Endodermal cell (in vitro differentiated cells): ENCODE data around the gene MCL1. TPM values are rescaled to one million over a fixed set of nuclear protein-coding genes. Genes with fewer than 3 reads are reported as not detected.

Experiments used
- DNase-seq: peaks from one replicate; pipeline ENCODE4 v3.0.0-alpha.2; 2017
- H3K27ac ChIP-seq: 2 replicates; pipeline ENCODE4 v1.5.1; 2013; ENCODE audit warnings: mild to moderate bottlenecking, low read depth, low read length, moderate library complexity
- H3K27me3 ChIP-seq: 2 replicates; pipeline ENCODE4 v1.6.1; 2013; ENCODE audit warnings: mild to moderate bottlenecking, low read length, moderate library complexity; ENCODE audit not compliant: insufficient read depth, control insufficient read depth, poor library complexity, severe bottlenecking
- H3K36me3 ChIP-seq: 2 replicates; pipeline ENCODE4 v1.7.0; 2013; ENCODE audit warnings: mild to moderate bottlenecking, low read length, moderate library complexity; ENCODE audit not compliant: control insufficient read depth, insufficient read depth
- H3K4me1 ChIP-seq: one replicate; pipeline ENCODE4 v1.7.0; 2013; ENCODE audit warnings: low read length; ENCODE audit not compliant: control insufficient read depth, insufficient read depth
- H3K4me3 ChIP-seq: 2 replicates; pipeline ENCODE4 v1.5.1; 2013; ENCODE audit warnings: mild to moderate bottlenecking, low read length, moderate library complexity
- H3K9ac ChIP-seq: 2 replicates; pipeline ENCODE4 v1.6.1; 2013; ENCODE audit warnings: mild to moderate bottlenecking, low read length, moderate library complexity; ENCODE audit not compliant: poor library complexity, severe bottlenecking; ENCODE audit errors: extremely low read depth
- H3K9me3 ChIP-seq: 2 replicates; pipeline ENCODE4 v1.6.1; 2013; ENCODE audit warnings: mild to moderate bottlenecking, low read length, moderate library complexity; ENCODE audit not compliant: control insufficient read depth
- H3K27ac Mint-ChIP-seq: 2 replicates; pipeline ENCODE4 v1.8.0; 2020; ENCODE audit warnings: mixed read lengths
- H3K27me3 Mint-ChIP-seq: 2 replicates; pipeline ENCODE4 v1.8.0; 2021; ENCODE audit warnings: mild to moderate bottlenecking, mixed read lengths; ENCODE audit not compliant: insufficient read depth
- H3K36me3 Mint-ChIP-seq: 2 replicates; pipeline ENCODE4 v1.8.0; 2020; ENCODE audit warnings: low read depth, mixed read lengths
- H3K4me1 Mint-ChIP-seq: 2 replicates; pipeline ENCODE4 v1.8.0; 2020; ENCODE audit warnings: mixed read lengths
- H3K4me3 Mint-ChIP-seq: 2 replicates; pipeline ENCODE4 v1.8.0; 2020; ENCODE audit warnings: mild to moderate bottlenecking, moderate library complexity, mixed read lengths
- H3K9me3 Mint-ChIP-seq: 2 replicates; pipeline ENCODE4 v1.8.0; 2020; ENCODE audit warnings: mild to moderate bottlenecking, mixed read lengths
- WGBS, 2 experiments: methylation state at CpG; one replicate each; pipeline versions ENCODE4 v1.1.5 to v1.1.7; 2013; ENCODE audit warnings: missing lambda C conversion rate in 2 of 2, mixed read lengths in 1 of 2; ENCODE audit not compliant: insufficient coverage in 1 of 2, insufficient read length in 1 of 2; 5-methylcytosine and 5-hydroxymethylcytosine counted together
- total RNA-seq, 2 donors: library from RNA; stranded (reverse); fragmentation: NEBNext Ultra II Directional in 1 of 2; extraction: Animal tissue kit (Norgen Biotek cat#: 25700) in 1 of 2; gene quantifications; 2 replicates in 1 of 2; 3 replicates in 1 of 2; pipeline ENCODE4 v1.2.1, GENCODE V29; 2021
- TF ChIP-seq, protein P1 (sequence below): fragments of 200-600 bp; sonication (generic); conservative IDR thresholded peaks from 2 replicates; pipeline ENCODE4 v1.5.0; 2021; ENCODE audit warnings: antibody characterized with exemption, mild to moderate bottlenecking

Gene MCL1
- total RNA-seq, 2 donors from 2014 or later: 133 to 173 TPM

DNA sequence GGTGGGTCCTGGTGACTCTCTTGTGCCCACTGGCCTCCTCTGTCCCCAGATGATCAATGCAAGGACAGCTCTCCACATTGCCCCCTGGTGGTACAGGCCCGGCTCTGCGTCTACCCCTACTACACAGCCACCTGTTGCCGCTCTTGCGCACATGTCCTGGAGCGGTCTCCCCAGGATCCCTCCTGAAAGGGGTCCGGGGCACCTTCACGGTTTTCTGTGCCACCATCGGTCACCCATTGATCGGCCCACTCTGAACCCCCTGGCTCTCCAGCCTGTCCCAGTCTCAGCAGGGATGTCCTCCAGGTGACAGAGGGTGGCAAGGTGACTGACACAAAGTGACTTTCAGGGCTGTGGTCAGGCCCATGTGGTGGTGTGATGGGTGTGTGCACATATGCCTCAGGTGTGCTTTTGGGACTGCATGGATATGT lies 19.4 kb downstream of the MCL1 start:
- Mint-ChIP-seq H3K4me1 (peaks cover 41% of the 10 kb centered on the region), H3K27me3 (no peaks in the 10 kb centered on the region), H3K9me3 (no peaks in the 10 kb centered on the region), H3K4me3 (peak overlapping the region; percentile 65), H3K27ac (peak overlapping the region; percentile 55), H3K36me3 (peaks cover 4% of the 10 kb centered on the region)
- Histone ChIP-seq H3K27me3 (no peaks in the 10 kb centered on the region), H3K27ac (no peak overlapping the region), H3K36me3 (peaks cover 7% of the 10 kb centered on the region), H3K4me3 (no peak overlapping the region), H3K4me1 (peaks cover 10% of the 10 kb centered on the region), H3K9me3 (no peaks in the 10 kb centered on the region), H3K9ac (no peak overlapping the region)
- WGBS, 2 experiments: 48 to 54% methylated on average over 8 to 9 of the region's 9 CpGs
- peak; percentile 95 for DNase-seq
- TF ChIP-seq, protein P1, sequence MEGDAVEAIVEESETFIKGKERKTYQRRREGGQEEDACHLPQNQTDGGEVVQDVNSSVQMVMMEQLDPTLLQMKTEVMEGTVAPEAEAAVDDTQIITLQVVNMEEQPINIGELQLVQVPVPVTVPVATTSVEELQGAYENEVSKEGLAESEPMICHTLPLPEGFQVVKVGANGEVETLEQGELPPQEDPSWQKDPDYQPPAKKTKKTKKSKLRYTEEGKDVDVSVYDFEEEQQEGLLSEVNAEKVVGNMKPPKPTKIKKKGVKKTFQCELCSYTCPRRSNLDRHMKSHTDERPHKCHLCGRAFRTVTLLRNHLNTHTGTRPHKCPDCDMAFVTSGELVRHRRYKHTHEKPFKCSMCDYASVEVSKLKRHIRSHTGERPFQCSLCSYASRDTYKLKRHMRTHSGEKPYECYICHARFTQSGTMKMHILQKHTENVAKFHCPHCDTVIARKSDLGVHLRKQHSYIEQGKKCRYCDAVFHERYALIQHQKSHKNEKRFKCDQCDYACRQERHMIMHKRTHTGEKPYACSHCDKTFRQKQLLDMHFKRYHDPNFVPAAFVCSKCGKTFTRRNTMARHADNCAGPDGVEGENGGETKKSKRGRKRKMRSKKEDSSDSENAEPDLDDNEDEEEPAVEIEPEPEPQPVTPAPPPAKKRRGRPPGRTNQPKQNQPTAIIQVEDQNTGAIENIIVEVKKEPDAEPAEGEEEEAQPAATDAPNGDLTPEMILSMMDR: peak; percentile 93

DNA sequence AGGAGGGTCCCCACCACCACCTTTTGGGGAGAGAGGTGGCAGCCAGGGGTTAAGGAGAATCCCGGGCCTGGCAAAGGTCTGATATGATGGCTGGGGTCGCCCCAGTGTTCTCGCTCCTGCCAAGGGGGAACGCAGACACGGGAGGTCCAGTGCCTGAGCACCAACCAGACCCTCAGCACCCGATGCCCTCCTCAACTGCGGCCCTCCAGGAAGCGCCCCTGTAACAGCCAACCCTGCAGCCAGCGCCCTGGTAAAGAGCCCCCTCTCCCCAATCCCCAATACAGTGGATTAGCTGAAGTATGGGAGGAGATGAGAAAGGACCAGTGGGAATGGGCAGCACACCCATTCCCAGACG lies 19.8 kb downstream of the MCL1 start:
- H3K4me1 Mint-ChIP-seq: peaks cover 40% of the 10 kb centered on the region
- H3K4me3 ChIP-seq: no peak overlapping the region
- no peak overlapping the region for H3K27ac ChIP-seq
- H3K27me3 Mint-ChIP-seq: no peaks in the 10 kb centered on the region
- no peaks in the 10 kb centered on the region for H3K9me3 ChIP-seq
- peaks cover 2% of the 10 kb centered on the region for H3K36me3 Mint-ChIP-seq
- H3K27me3 ChIP-seq: no peaks in the 10 kb centered on the region
- 82% methylated on average over 6 to 9 of the region's 10 CpGs for WGBS, 2 experiments
- H3K9ac ChIP-seq: no peak overlapping the region
- H3K36me3 ChIP-seq: peaks cover 7% of the 10 kb centered on the region
- DNase-seq: no peak
- H3K4me3 Mint-ChIP-seq: no peak overlapping the region
- TF ChIP-seq, protein P1: no peak
- H3K27ac Mint-ChIP-seq: no peak overlapping the region
- H3K4me1 ChIP-seq: peaks cover 10% of the 10 kb centered on the region
- H3K9me3 Mint-ChIP-seq: no peaks in the 10 kb centered on the region

DNA sequence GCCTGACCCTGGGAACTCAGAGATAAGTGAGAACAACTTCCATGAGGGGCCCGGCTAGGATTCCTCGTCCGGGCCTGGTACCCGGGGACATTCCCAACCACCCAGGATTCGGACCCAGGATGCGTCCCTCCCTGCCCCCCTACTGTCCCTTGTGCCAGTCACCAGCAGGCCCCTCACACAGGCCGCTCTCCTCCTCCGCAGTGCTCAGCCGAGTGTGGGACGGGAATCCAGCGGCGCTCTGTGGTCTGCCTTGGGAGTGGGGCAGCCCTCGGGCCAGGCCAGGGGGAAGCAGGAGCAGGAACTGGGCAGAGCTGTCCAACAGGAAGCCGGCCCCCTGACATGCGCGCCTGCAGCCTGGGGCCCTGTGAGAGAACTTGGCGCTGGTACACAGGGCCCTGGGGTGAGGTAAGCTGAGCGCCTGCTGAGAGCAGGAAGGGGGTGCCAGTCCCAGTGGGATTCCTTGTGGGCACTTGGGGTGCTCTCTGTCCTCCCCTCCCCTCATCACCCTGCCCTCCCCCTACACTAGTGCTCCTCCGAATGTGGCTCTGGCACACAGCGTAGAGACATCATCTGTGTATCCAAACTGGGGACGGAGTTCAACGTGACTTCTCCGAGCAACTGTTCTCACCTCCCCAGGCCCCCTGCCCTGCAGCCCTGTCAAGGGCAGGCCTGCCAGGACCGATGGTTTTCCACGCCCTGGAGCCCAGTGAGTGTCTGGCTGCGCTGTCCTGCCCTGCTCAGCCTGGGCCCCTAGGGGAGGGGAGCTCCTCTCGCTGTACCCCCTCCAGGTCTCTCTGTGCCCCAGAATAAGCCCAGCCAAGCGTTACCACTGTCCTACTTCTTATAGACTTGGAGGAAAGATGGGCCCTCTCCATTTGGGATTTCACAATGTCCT lies 20.4 kb downstream of the MCL1 start:
- Mint-ChIP-seq H3K27ac (no peak overlapping the region), H3K27me3 (no peaks in the 10 kb centered on the region), H3K4me1 (peaks cover 38% of the 10 kb centered on the region), H3K36me3 (peaks cover 2% of the 10 kb centered on the region), H3K9me3 (no peaks in the 10 kb centered on the region), H3K4me3 (no peak overlapping the region)
- TF ChIP-seq, protein P1: no peak
- H3K36me3 ChIP-seq: peaks cover 7% of the 10 kb centered on the region
- H3K9me3 ChIP-seq: no peaks in the 10 kb centered on the region
- peaks cover 10% of the 10 kb centered on the region for H3K4me1 ChIP-seq
- WGBS, 2 experiments: 90 to 94% methylated on average over 13 to 28 of the region's 28 CpGs
- H3K4me3 ChIP-seq: no peak overlapping the region
- no peaks in the 10 kb centered on the region for H3K27me3 ChIP-seq
- no peak overlapping the region for H3K27ac ChIP-seq
- no peak overlapping the region for H3K9ac ChIP-seq
- peak; percentile 50 for DNase-seq
